Left ventricle myocardium inferior (tissue), 1 donor: Measurements from ENCODE around the gene SHPK. TPM values are rescaled to one million over a fixed set of nuclear protein-coding genes. Genes with fewer than 3 reads are reported as not detected.

Experiments
- DNase-seq: peaks from one replicate; pipeline ENCODE4 v3.0.0-alpha.2; 2020
- H3K27ac ChIP-seq: fragments of 200-600 bp; replicated peaks from 2 replicates; pipeline ENCODE4 v1.8.0; 2021
- H3K27me3 ChIP-seq: fragments of 200-600 bp; 2 replicates; pipeline ENCODE4 v1.8.0; 2021; ENCODE audit warnings: low read depth
- H3K36me3 ChIP-seq: fragments of 200-600 bp; 2 replicates; pipeline ENCODE4 v1.8.0; 2021
- H3K4me1 ChIP-seq: fragments of 200-600 bp; 2 replicates; pipeline ENCODE4 v1.8.0; 2021
- H3K4me3 ChIP-seq: fragments of 200-600 bp; 2 replicates; pipeline ENCODE4 v1.8.0; 2021; ENCODE audit warnings: mild to moderate bottlenecking, moderate library complexity
- H3K9me3 ChIP-seq: fragments of 200-600 bp; replicated peaks from 2 replicates; pipeline ENCODE4 v1.8.0; 2021
- intact Hi-C: fragments of 100-400 bp; cut with micrococcal nuclease; formaldehyde crosslinking; loops from one replicate; pipeline ENCODE4 v1.11.0; 2022
- total RNA-seq: library from RNA; stranded (reverse); fragmentation: NEBNext Ultra II Directional; extraction: Animal tissue kit (Norgen Biotek cat#: 25700); gene quantifications from one replicate; pipeline ENCODE4 v1.2.1, GENCODE V29; 2021
- TF ChIP-seq, protein P1 (sequence below): fragments of 200-600 bp; IDR thresholded peaks from 2 replicates; pipeline ENCODE4 v1.8.0; 2021; ENCODE audit warnings: antibody characterized with exemption, mild to moderate bottlenecking, borderline replicate concordance
- donor health status: DM: no; HTN: yes; CAD: no; lungs with severe emphysema.

SHPK gene
- total RNA-seq, 1 donor from 2014 or later = 4.0 TPM

DNA sequence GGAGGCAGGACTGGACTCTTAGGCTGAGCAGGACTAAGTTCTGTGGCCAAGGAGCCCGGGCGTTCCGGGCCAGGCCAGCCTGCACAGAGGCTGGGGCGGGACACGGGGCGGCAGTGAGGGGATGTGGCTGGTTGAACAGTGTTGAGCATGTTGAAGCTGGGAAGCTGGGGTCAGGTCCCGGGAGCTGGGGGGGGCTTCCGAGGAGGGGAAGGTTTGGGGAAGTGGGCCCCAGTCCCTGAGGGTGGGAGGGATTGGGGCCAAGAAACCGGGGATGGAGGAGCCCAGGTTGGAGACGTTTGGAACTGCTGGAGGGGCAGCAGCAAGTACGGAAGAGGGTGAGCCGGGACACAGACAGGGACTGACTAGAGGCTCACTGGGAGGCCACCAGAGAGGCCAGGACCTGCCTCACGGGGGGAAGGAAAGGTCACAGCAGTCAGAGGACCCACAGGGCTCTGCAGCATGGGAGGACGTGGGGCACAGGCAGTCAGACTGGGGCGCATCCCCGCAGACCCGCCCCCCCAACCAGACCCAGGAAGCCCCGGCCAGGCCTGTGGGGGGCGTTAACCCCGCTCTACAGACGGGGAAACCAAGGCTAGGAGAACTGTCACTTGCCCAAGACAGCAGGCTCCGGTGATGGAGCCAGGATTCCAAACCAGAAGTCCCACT lies 22.9 kb upstream of the SHPK start:
- no peak for DNase-seq
- H3K27ac ChIP-seq = peak overlapping the region; percentile 87
- H3K27me3 ChIP-seq = no peaks in the 10 kb centered on the region
- peaks cover 24% of the 10 kb centered on the region for H3K36me3 ChIP-seq
- intact Hi-C loops = no loop called here
- peaks cover 40% of the 10 kb centered on the region for H3K4me1 ChIP-seq
- H3K4me3 ChIP-seq = no peak overlapping the region
- TF ChIP-seq, protein P1, sequence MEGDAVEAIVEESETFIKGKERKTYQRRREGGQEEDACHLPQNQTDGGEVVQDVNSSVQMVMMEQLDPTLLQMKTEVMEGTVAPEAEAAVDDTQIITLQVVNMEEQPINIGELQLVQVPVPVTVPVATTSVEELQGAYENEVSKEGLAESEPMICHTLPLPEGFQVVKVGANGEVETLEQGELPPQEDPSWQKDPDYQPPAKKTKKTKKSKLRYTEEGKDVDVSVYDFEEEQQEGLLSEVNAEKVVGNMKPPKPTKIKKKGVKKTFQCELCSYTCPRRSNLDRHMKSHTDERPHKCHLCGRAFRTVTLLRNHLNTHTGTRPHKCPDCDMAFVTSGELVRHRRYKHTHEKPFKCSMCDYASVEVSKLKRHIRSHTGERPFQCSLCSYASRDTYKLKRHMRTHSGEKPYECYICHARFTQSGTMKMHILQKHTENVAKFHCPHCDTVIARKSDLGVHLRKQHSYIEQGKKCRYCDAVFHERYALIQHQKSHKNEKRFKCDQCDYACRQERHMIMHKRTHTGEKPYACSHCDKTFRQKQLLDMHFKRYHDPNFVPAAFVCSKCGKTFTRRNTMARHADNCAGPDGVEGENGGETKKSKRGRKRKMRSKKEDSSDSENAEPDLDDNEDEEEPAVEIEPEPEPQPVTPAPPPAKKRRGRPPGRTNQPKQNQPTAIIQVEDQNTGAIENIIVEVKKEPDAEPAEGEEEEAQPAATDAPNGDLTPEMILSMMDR = no peak
- H3K9me3 ChIP-seq = no peaks in the 10 kb centered on the region

DNA sequence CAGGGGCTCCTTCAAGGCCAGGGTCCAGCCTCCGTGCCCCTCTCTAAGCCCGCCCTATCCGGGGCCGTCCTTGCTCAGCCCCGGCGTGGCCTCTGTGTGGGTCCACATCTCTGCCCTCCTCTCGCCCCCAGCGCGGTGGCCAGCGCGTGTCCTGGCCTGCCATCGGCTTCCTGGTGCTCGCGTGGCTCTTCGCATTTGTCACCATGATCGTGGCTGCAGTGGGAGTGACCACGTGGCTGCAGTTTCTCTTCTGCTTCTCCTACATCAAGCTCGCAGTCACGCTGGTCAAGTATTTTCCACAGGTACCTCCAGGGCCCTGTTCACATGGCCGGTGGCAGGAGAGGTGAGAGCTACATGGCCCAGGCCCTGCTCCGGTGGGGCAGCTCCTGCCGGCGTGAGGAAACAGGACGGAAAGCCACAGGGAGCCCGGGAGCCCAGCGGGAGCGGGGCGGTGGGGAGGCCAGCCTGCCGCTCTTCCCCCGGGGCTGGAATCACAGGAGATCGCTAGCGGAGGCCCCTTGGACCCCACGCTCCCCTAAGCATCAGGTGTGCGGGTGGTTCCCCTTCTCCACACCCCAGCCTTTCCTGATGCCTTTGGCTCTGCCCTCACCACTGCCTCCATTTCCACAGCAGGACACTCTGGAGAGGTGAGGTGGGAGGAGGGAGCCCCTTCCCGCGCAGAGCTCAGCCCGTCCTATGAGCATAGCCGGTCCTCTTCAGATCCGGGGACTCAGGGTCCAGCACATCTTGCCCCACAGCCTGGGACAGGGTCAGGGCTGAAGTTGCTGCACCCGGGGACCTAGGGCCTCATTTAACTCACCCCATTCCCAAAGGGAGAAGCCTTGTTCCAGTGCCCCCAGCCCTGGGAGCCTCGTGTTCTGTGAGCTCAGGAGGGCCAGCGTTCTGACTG lies 22.1 kb upstream of the SHPK start:
- TF ChIP-seq, protein P1 = no peak
- intact Hi-C loops = no loop called here
- Histone ChIP-seq H3K4me3 (no peak overlapping the region), H3K27ac (peak overlapping the region; percentile 87), H3K36me3 (peaks cover 17% of the 10 kb centered on the region), H3K4me1 (peaks cover 40% of the 10 kb centered on the region), H3K27me3 (no peaks in the 10 kb centered on the region), H3K9me3 (no peaks in the 10 kb centered on the region)
- no peak for DNase-seq

DNA sequence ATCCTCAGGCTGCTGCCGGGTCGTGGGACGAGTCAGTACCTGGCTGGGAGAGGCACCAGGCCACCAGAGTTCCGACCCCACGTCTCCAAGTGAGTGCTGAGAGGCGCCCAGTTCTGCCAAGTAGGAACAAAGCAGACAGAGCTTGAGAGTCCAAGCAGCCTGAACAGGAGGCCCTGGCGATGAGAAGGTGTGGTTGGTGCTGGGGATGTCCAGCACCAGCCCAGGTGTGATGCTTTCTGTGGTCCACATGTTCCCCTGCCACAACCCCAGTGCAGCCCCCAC lies 21.5 kb upstream of the SHPK start:
- H3K4me3 ChIP-seq = no peak overlapping the region
- TF ChIP-seq, protein P1 = no peak
- intact Hi-C loops = no loop called here
- peaks cover 40% of the 10 kb centered on the region for H3K4me1 ChIP-seq
- DNase-seq = no peak
- H3K27ac ChIP-seq = no peak overlapping the region
- H3K27me3 ChIP-seq = no peaks in the 10 kb centered on the region
- no peaks in the 10 kb centered on the region for H3K9me3 ChIP-seq
- peaks cover 11% of the 10 kb centered on the region for H3K36me3 ChIP-seq

DNA sequence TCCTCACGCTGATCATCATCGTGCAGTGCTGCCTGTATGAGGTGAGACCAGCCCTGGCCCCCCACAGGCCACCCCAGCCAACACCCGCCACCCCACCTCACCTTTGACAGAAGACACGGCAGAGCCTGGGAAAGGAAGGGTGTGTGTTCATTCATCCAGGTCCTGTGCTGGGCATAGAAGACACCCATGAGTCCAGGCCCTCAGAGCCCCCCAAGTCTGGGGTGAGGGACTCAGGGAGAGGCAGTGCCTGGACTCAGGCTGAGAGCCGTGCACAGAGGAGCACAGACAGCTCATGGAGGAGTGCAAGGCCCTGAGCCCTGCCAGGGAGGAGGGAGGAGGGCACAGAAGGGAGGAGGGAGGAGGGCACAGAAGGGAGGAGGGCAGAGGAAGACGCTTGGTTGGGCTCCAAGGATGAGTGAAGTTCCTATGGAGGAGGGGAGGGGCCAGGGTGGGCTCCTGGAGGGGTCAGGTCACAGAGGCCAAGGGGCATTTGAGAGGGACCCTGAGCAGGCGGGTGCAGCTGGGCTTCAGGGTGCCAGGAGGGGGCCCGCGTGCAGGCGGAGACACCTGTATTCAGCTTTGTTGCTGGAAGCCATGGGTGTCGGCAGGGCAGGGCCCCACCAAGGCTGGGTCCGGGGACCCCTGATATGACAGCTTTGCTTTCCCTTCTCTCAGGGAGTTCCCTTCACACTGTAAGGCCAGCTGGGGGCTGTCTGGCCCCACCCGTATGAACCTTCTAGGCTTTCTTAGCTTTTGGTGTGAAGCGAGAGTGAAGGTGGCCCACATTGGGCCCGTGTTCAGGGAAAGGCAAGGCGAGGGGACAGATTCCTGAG lies 20.9 kb upstream of the SHPK start:
- no peak overlapping the region for H3K27ac ChIP-seq
- H3K9me3 ChIP-seq = no peaks in the 10 kb centered on the region
- intact Hi-C loops = no loop called here
- H3K36me3 ChIP-seq = peaks cover 5% of the 10 kb centered on the region
- TF ChIP-seq, protein P1 = no peak
- H3K4me1 ChIP-seq = peaks cover 40% of the 10 kb centered on the region
- H3K27me3 ChIP-seq = no peaks in the 10 kb centered on the region
- no peak overlapping the region for H3K4me3 ChIP-seq
- DNase-seq = no peak

DNA sequence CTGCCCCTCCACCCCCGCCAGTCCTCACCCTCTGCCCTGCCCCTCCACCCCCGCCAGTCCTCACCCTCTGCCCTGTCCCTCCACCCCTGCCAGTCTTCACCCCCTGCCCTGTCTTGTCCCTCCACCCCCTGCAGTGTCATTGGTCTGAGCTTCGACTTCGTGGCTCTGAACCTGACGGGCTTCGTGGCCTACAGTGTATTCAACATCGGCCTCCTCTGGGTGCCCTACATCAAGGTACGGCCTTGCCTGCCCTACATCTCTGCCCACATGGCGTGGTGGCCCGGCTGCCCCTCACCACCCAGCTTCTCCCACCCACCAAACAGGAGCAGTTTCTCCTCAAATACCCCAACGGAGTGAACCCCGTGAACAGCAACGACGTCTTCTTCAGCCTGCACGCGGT lies 20.3 kb upstream of the SHPK start:
- peaks cover 34% of the 10 kb centered on the region for H3K4me1 ChIP-seq
- no peaks in the 10 kb centered on the region for H3K36me3 ChIP-seq
- no peaks in the 10 kb centered on the region for H3K9me3 ChIP-seq
- H3K27ac ChIP-seq = no peak overlapping the region
- no peak overlapping the region for H3K4me3 ChIP-seq
- TF ChIP-seq, protein P1 = no peak
- no peak for DNase-seq
- no peaks in the 10 kb centered on the region for H3K27me3 ChIP-seq
- intact Hi-C loops = no loop called here
